Bladder microvascular endothelial cell (primary cell): ENCODE measurements around the gene TMEM41A. TPM values are rescaled to one million over a fixed set of nuclear protein-coding genes. Genes with fewer than 3 reads are reported as not detected.

Experiments
- total RNA-seq: library from RNA; depleted of rRNA; stranded (reverse); fragments of >200 nt; gene quantifications from 2 replicates; pipeline ENCODE4 v1.2.3, GENCODE V29; 2014

TMEM41A gene
- 5.5 and 12.1 TPM in 2 replicates for total RNA-seq

DNA sequence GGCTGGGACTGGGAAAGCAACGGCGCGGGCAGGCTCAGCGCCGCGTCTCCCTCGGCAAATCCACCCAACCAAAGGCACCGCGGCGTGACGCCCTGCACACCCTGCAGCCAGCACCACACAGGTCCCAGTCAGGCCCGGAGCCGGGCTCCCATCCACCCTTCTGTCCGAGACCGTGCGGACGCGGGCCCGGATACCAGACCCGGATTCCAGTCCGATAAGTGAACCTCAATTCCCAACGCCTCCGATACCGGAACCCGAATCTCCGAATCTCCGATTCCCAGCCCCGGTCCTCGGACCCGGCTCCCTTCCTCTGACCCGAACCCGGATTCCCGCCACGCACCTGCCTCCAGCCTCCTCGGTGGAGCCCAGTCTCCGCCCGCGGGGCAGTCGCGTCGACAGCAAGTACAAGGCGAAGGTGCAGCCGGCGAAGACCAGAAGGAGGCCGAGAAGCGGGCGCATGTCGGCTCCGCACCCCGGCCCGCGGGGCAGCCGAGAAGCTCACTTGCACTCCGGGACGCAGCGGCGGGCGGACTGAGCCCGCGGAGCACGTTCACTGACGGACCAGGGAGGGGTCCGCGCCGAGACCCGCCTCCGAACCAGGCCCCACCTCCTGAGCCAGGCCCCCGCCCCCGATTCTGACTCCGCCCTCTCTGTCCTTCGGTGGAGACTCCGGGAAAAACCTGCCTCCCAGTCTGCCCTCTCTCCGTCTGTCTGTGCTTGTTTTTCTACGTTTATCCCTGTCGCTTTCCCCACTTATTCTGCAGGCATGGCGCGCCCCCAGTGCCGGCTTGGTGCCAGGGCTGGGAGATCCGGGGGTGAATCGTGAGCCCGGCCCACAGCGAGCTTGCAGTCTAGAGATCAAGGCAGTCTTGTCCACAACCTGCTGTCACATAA is at the start of gene TMEM41A:
TMEM41A (minus strand) TSS at position 533 of the 894 bp plus-strand sequence; CDS start at position 459, 74 bp downstream.

Other genes with a start within 250 kb of the TMEM41A start
- 3.6 and 4.3 TPM in 2 replicates for gene EHHADH, start 245.0 kb downstream of the TMEM41A start, total RNA-seq
- gene MAP3K13, start 135.9 kb downstream of the TMEM41A start, total RNA-seq = 7.6 and 12.0 TPM in 2 replicates
- gene LIPH, start 53.6 kb upstream of the TMEM41A start, total RNA-seq = 0.19 TPM in 1 of 2 replicates, not detected in the other
- gene SENP2, start 87.3 kb upstream of the TMEM41A start, total RNA-seq = 21.7 and 39.9 TPM in 2 replicates